ENCODE results near the gene GPR152.
"Not testable (repeated sequence)": the region's sequence is repeated elsewhere in the genome, so short reads cannot be mapped to it uniquely, and the experiment has no call there.

Gene GPR152

DNA sequence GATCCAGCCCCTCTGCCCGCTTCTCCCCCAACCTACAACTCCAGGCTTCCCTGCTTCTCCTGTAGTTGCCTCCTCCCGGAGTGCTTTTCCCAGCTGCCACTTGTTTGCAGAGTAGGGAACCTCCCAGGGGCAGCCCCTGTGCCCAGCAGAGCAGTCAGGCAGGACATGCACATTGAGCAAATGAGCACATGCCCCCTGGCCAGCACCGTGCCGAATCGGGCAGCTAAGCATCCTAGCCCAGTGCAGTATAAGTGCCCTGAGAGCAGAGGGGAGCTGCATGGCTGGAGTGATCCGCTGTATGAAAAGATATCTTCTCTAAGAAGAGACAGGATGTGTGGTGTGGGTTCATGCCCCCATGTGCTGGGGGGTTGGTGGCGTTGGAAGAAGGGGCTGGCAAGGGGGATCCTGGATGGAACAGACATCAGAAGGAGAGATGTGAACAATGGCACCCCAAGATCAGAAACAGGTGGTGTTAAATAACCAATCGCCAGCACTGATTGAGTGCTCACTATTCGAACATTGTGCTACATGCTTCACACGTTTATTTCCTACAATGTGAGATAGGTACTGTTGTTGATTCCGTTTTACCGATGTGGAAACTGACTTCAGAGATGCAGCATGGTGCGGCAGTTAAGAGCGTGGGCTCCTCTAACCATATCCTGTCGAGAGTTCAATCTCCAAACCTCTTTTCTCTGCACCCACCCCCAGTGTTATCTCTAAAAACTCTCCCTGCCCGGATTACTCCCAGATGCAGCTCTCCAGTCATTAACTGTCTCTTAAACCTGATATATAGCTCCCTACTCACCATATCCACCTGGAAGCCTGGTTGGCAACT lies 31.5 kb upstream of the GPR152 start:
- no peak overlapping the region for H3K27ac ChIP-seq (replicated peaks)
- no peak for DNase-seq (ENCODE audit: low read depth in 1 of 2, low spot score in 1 of 2)

DNA sequence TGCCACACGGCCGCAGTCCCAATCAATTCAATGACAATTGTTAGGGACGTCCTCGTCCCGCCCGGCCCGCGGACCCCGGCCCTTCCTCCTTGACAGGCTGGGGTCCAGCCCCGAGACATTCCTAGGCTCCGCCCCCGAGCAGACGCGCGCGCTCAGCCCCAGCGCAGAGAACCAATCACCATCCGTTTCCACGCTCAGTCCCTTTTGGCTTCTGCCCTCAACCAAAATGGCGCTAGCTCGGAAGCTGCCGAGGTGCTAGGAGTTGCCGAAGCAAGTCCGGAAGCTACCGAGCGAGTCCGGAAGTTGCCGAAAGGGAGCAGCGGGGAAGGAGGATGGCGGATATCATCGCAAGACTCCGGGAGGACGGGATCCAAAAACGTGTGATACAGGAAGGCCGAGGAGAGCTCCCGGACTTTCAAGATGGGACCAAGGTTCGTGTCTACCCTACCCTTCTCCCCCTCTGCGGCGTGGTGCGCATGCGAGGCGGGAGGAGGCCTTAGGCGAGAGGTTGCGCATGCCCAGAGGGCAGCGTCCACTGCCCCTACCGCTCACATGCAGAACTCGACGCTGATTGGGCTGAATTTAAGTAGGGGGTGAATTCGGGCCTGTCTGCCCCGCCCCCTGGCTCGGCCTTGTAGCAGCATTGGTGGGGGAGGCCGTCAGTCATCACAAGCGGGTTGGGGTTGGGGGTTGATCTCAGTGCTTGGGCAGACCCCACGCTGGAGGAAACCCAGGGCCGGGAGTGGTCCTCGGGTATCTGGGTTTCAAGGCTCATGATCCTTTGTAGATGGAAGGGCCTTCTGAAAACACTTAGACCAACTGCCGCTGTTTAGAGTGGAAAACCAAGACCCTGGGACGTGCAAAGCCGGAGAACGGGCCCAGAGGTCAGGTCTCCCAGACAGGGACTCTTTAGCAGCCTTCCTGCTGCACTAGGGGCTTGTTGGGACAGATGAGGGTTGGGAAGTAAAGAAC lies 30.6 kb upstream of the GPR152 start, which contains the start of gene AIP:
Gene AIP, plus strand, starts transcription at position 200 of the 972 bp plus-strand sequence. Its CDS starts 133 bp downstream, at position 333.
- Histone ChIP-seq H3K4me3 (replicated peaks; ENCODE audit: insufficient read depth, low read length) (peak within 1 kb of the TSS; percentile 48), H3K27ac (replicated peaks) (peak within 1 kb of the TSS; percentile 66), H3K27me3 (ENCODE audit: insufficient read depth, poor library complexity, severe bottlenecking) (no peaks in the 10 kb centered on the region)
- DNase-seq (ENCODE audit: low read depth in 1 of 2, low spot score in 1 of 2): peak; percentile 98 to 99
- TF ChIP-seq SPI1 (IDR thresholded peaks at IDR 0.05; ENCODE audit: borderline replicate concordance, low read depth): no peak
- TF ChIP-seq REST (IDR thresholded peaks at IDR 0.05; ENCODE audit: insufficient replicate concordance, low read depth): peak; percentile 36
- peak; percentile 68 for TF ChIP-seq POLR2AphosphoS5 (IDR thresholded peaks at IDR 0.05; ENCODE audit: low read depth)
- no peak for TF ChIP-seq CTCF (IDR thresholded peaks at IDR 0.05; ENCODE audit: insufficient read depth, low read length)

More for the DNA sequence above, 31.5 kb upstream of the GPR152 start:
- TF ChIP-seq SPI1 (IDR thresholded peaks at IDR 0.05; ENCODE audit: borderline replicate concordance, low read depth): no peak
- no peak for TF ChIP-seq CTCF (IDR thresholded peaks at IDR 0.05; ENCODE audit: insufficient read depth, low read length)
- TF ChIP-seq REST (IDR thresholded peaks at IDR 0.05; ENCODE audit: insufficient replicate concordance, low read depth): no peak
- no peak for TF ChIP-seq POLR2AphosphoS5 (IDR thresholded peaks at IDR 0.05; ENCODE audit: low read depth)
- no peak for TF ChIP-seq GABPA (IDR thresholded peaks at IDR 0.05; ENCODE audit: low read depth)
- Histone ChIP-seq H3K4me3 (replicated peaks; ENCODE audit: insufficient read depth, low read length) (no peak overlapping the region), H3K27me3 (ENCODE audit: insufficient read depth, poor library complexity, severe bottlenecking) (no peaks in the 10 kb centered on the region)

GRCh38 chr11:67482275-67482826 lies 29.8 kb upstream of the GPR152 start:
- TF ChIP-seq POLR2AphosphoS5 (IDR thresholded peaks at IDR 0.05; ENCODE audit: low read depth) (no peak), SPI1 (IDR thresholded peaks at IDR 0.05; ENCODE audit: borderline replicate concordance, low read depth) (peak; percentile 89; the same call in 1 of the 2 replicates)
- Histone ChIP-seq H3K4me3 (replicated peaks; ENCODE audit: insufficient read depth, low read length) (peak overlapping the region; percentile 48), H3K27ac (replicated peaks) (peak overlapping the region; percentile 66), H3K27me3 (ENCODE audit: insufficient read depth, poor library complexity, severe bottlenecking) (no peaks in the 10 kb centered on the region)
- DNase-seq (ENCODE audit: low read depth in 1 of 2, low spot score in 1 of 2): peak in 1 of 2 experiments; percentile 57

DNA sequence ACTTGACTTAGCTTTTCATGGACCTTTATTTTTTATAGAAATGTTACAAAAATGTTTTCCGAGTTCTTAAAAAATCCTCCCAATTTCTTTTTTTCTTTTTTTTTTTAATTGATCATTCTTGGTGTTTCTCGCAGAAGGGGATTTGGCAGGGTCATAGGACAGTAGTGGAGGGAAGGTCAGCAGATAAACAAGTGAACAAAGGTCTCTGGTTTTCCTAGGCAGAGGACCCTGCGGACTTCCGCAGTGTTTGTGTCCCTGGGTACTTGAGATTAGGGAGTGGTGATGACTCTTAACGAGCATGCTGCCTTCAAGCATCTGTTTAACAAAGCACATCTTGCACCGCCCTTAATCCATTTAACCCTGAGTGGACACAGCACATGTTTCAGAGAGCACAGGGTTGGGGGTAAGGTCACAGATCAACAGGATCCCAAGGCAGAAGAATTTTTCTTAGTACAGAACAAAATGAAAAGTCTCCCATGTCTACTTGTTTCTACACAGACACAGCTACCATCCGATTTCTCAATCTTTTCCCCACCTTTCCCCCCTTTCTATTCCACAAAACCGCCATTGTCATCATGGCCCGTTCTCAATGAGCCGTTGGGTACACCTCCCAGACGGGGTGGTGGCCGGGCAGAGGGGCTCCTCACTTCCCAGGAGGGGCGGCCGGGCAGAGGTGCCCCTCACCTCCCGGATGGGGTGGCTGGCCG lies 25.0 kb upstream of the GPR152 start:
- H3K27ac ChIP-seq (replicated peaks); DNase-seq (ENCODE audit: low read depth in 1 of 2, low spot score in 1 of 2); H3K4me3 ChIP-seq (replicated peaks; ENCODE audit: insufficient read depth, low read length); H3K27me3 ChIP-seq (ENCODE audit: insufficient read depth, poor library complexity, severe bottlenecking): not testable (repeated sequence)

GRCh38 chr11:67476692-67477091 lies 24.2 kb upstream of the GPR152 start:
- not testable (repeated sequence) for H3K4me3 ChIP-seq (replicated peaks; ENCODE audit: insufficient read depth, low read length); H3K27ac ChIP-seq (replicated peaks); DNase-seq (ENCODE audit: low read depth in 1 of 2, low spot score in 1 of 2); H3K27me3 ChIP-seq (ENCODE audit: insufficient read depth, poor library complexity, severe bottlenecking)
